ENCODE data around the gene NRDC.

Gene NRDC

DNA sequence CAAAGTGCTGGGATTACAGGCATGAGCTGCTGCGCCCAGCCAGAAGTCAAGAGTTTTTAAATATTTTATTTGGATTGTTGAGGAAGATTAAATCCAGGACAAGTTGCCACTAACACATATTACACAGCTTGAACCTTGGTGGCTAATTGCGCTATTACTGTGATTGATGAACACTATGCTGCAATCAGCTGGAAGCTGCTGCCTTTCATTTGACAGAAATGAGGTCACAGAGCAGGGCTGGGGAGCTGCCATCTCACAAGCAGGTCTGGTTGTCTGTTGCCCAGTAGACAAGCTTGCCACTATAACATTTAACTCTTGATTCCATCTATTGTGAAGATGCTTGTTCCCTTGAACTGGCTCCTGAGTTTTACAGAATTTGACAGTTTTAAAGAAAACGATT lies 37.4 kb upstream of the NRDC start:
- Histone ChIP-seq H3K4me3 (no peak overlapping the region), H3K27ac (no peak overlapping the region), H3K9ac (ENCODE audit: insufficient read length) (no peak overlapping the region), H3K36me3 (ENCODE audit: insufficient read depth, low read length) (no peaks in the 10 kb centered on the region), H3K9me3 (ENCODE audit: low read depth, low read length) (no peaks in the 10 kb centered on the region)
- TF ChIP-seq FOXP2 (optimal IDR thresholded peaks at IDR 0.05; ENCODE audit: control extremely low read depth, extremely low read length, insufficient read depth) = no peak
- TF ChIP-seq POLR2AphosphoS5 (IDR thresholded peaks at IDR 0.05; ENCODE audit: borderline replicate concordance, low read depth, low read length) = no peak
- no peak for TF ChIP-seq EZH2 (IDR thresholded peaks at IDR 0.05)
- no peak for DNase-seq (ENCODE audit: low read depth, low spot score)

DNA sequence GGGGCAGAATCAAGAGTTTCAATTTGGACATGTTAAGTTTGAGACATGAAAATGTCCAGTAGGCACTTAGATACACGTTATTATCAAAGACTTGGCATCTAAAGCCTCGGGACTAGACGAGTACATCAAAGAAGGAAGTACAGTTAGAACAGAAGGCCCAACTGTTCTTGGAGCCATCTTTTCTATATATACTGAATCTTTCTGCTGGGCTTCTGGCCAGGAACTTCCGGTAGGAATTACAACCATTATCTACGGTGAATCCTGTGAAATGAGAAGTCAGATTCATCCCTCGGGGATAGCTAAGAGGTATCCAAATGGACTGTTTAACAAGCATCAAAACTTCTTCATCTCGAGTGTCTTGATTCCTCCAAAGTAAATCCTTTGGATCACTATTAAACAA lies 34.4 kb upstream of the NRDC start:
- Histone ChIP-seq H3K4me3 (peak overlapping the region; percentile 21; the same call in 1 of the 2 replicates), H3K27ac (peak overlapping the region; percentile 62), H3K36me3 (ENCODE audit: insufficient read depth, low read length) (no peaks in the 10 kb centered on the region), H3K9me3 (ENCODE audit: low read depth, low read length) (no peaks in the 10 kb centered on the region), H3K9ac (ENCODE audit: insufficient read length) (no peak overlapping the region)
- no peak for TF ChIP-seq EZH2 (IDR thresholded peaks at IDR 0.05)
- no peak for TF ChIP-seq FOXP2 (optimal IDR thresholded peaks at IDR 0.05; ENCODE audit: control extremely low read depth, extremely low read length, insufficient read depth)
- TF ChIP-seq POLR2AphosphoS5 (IDR thresholded peaks at IDR 0.05; ENCODE audit: borderline replicate concordance, low read depth, low read length) = no peak; the same call in 1 of the 2 replicates
- peak; percentile 52 for DNase-seq (ENCODE audit: low read depth, low spot score)

DNA sequence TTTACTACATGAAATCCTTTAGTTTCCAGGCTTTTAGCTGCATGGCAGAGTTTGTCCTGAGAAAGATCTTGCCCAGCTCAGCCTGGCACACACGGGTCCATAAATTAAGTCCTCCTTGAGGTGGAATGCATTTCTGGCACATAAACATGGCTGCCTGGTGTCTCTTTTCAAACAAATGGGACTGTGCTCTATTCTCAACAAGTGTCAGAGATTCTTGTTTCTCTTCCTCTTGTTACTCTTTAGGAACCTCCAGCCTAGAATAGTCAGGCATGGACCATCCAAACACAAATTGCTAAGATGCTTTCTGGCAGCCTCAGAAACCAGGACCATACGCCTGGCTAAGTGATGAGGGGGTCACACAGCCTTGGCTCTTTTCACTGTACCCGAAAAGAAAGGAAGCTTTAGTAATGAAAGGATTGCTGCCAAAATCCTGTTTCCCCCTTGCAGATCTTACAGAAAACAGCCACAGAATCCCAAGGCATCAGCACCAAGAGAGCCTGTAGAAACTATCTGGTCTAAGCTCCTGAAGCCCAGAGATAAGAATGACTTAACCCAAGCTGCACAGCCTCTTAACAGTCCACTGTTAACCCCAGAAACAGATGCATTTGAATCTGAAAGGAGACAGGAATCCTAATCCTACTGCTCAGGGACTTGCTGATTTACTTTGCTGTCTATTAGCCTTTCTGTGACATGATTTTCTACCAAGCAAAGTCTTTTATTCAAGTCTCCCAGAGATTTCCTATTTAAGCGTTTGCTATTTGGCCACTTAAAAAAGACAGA lies 31.9 kb upstream of the NRDC start:
- H3K4me3 ChIP-seq = no peak overlapping the region
- no peak for DNase-seq (ENCODE audit: low read depth, low spot score)
- no peak for TF ChIP-seq EZH2 (IDR thresholded peaks at IDR 0.05)
- no peak for TF ChIP-seq FOXP2 (optimal IDR thresholded peaks at IDR 0.05; ENCODE audit: control extremely low read depth, extremely low read length, insufficient read depth)
- TF ChIP-seq POLR2AphosphoS5 (IDR thresholded peaks at IDR 0.05; ENCODE audit: borderline replicate concordance, low read depth, low read length) = no peak
- H3K9ac ChIP-seq (ENCODE audit: insufficient read length) = no peak overlapping the region
- no peaks in the 10 kb centered on the region for H3K36me3 ChIP-seq (ENCODE audit: insufficient read depth, low read length)
- H3K9me3 ChIP-seq (ENCODE audit: low read depth, low read length) = no peaks in the 10 kb centered on the region
- no peak overlapping the region for H3K27ac ChIP-seq

DNA sequence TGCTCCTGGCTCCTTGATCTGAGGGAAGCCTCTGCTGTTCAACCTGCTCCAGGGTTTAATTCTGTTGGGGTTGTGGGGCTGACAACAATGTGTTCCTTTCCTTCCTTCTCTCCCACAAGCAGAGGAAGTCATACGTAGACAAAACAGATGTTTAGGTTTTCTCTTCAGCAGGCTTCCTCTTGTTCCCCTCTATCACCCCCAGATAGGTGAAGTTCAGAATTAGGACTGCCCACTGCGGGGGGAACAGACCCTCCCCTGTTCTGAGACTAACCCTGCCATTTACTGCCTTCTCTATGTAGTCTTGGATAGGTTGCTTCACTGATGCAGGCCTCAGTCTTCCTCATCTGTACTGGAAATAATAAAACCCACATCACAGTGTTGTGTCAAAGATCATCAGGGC lies 30.0 kb upstream of the NRDC start:
- DNase-seq (ENCODE audit: low read depth, low spot score) = no peak
- Histone ChIP-seq H3K36me3 (ENCODE audit: insufficient read depth, low read length) (no peaks in the 10 kb centered on the region), H3K9ac (ENCODE audit: insufficient read length) (no peak overlapping the region), H3K27ac (no peak overlapping the region), H3K4me3 (no peak overlapping the region), H3K9me3 (ENCODE audit: low read depth, low read length) (no peaks in the 10 kb centered on the region)
- no peak for TF ChIP-seq FOXP2 (optimal IDR thresholded peaks at IDR 0.05; ENCODE audit: control extremely low read depth, extremely low read length, insufficient read depth)
- no peak for TF ChIP-seq EZH2 (IDR thresholded peaks at IDR 0.05)
- no peak for TF ChIP-seq POLR2AphosphoS5 (IDR thresholded peaks at IDR 0.05; ENCODE audit: borderline replicate concordance, low read depth, low read length)

DNA sequence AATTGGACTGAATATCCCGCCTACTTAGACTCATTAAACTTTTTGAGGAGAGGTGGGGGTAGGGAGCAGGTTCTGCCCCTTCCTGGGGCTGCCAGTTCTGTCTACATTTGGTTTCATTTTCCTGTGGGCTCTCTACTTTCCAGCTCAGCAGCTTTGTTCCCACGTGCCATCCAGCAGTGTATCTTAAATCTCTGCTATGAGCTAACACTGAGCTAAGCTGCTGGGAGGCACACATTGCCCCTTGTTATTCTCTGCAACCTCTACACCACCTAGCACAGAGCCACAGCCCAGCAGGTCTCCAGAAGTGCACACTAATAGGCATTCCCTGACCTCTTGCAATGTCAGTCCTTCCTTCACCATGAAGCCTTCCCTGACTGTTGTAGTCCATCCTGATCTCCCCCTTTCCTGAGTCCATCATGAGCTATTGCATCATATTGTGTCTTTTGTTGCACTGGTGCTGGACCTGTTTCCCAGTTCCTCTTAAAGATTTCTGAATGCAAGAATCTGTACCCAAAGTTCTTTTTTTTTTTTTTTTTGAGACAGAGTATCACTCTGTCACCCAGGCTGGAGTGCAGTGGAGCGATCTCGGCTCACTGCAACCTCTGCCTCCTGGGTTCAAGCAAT lies 28.7 kb upstream of the NRDC start:
- no peak overlapping the region for H3K4me3 ChIP-seq
- TF ChIP-seq POLR2AphosphoS5 (IDR thresholded peaks at IDR 0.05; ENCODE audit: borderline replicate concordance, low read depth, low read length) (no peak), EZH2 (IDR thresholded peaks at IDR 0.05) (no peak), FOXP2 (optimal IDR thresholded peaks at IDR 0.05; ENCODE audit: control extremely low read depth, extremely low read length, insufficient read depth) (no peak)
- H3K36me3 ChIP-seq (ENCODE audit: insufficient read depth, low read length) = no peaks in the 10 kb centered on the region
- no peak for DNase-seq (ENCODE audit: low read depth, low spot score)
- no peak overlapping the region for H3K9ac ChIP-seq (ENCODE audit: insufficient read length)
- no peaks in the 10 kb centered on the region for H3K9me3 ChIP-seq (ENCODE audit: low read depth, low read length)
- H3K27ac ChIP-seq = no peak overlapping the region

DNA sequence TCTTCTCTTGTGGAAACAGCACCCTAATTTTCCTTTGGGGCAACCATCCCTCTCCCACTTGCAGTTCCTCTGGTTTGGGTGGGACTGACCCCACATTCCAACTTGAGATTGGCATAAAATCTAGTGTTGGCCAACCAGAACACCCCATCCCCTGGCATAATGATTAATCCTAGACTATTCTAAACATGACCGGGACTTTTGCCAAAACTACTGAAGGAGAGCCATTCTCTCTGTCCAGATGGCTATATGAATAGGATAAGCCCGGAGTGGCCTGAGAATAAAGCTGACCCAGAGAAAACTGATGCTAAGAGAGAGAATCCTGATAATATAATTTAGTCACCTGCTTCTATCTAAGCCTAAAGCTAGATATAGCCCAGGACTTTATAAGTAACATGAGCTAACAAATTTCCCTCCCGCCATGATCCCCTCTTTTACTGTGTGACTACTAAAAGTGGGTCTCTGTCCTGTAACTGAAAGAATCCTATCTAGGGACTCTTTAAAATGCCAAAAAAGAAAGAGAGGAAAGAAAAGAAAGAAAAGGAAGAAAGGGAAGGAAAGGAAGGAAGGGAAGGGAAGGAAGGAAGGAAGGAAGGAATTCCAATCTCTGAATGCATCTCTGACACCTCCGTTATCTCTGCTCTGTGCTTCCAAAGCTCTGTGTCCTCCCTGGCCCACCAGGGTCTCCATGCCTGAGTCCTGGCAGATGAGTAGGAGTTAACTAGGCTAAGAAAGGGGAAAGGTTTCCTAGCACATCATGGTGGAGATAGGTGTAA lies 28.0 kb upstream of the NRDC start:
- H3K27ac ChIP-seq = no peak overlapping the region
- no peaks in the 10 kb centered on the region for H3K9me3 ChIP-seq (ENCODE audit: low read depth, low read length)
- DNase-seq (ENCODE audit: low read depth, low spot score) = no peak
- H3K4me3 ChIP-seq = no peak overlapping the region
- no peaks in the 10 kb centered on the region for H3K36me3 ChIP-seq (ENCODE audit: insufficient read depth, low read length)
- no peak for TF ChIP-seq POLR2AphosphoS5 (IDR thresholded peaks at IDR 0.05; ENCODE audit: borderline replicate concordance, low read depth, low read length)
- TF ChIP-seq FOXP2 (optimal IDR thresholded peaks at IDR 0.05; ENCODE audit: control extremely low read depth, extremely low read length, insufficient read depth) = no peak
- no peak for TF ChIP-seq EZH2 (IDR thresholded peaks at IDR 0.05)
- no peak overlapping the region for H3K9ac ChIP-seq (ENCODE audit: insufficient read length)

DNA sequence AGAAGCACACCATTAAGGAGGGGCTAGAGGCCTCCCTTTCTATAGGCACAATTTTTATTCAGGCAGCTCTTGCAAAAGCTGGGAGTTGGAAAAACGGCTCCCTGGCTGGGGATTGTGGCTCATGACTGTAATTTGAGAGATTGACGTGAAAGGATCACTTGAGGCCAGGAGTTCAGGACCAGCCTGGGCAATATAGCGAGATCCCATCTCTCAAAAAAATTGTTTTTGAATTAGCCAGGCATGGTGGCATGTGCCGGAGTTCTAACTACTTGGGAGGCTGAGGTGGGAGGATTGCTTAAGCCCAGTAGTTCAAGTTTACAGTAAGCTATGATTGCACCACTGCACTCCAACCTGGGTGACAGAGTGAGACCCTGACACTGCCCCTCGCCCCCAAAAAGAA lies 23.9 kb upstream of the NRDC start:
- Histone ChIP-seq H3K4me3 (no peak overlapping the region), H3K36me3 (ENCODE audit: insufficient read depth, low read length) (no peaks in the 10 kb centered on the region), H3K27ac (no peak overlapping the region), H3K9ac (ENCODE audit: insufficient read length) (no peak overlapping the region), H3K9me3 (ENCODE audit: low read depth, low read length) (no peaks in the 10 kb centered on the region)
- TF ChIP-seq FOXP2 (optimal IDR thresholded peaks at IDR 0.05; ENCODE audit: control extremely low read depth, extremely low read length, insufficient read depth) (no peak), EZH2 (IDR thresholded peaks at IDR 0.05) (no peak), POLR2AphosphoS5 (IDR thresholded peaks at IDR 0.05; ENCODE audit: borderline replicate concordance, low read depth, low read length) (no peak)
- DNase-seq (ENCODE audit: low read depth, low spot score) = no peak

DNA sequence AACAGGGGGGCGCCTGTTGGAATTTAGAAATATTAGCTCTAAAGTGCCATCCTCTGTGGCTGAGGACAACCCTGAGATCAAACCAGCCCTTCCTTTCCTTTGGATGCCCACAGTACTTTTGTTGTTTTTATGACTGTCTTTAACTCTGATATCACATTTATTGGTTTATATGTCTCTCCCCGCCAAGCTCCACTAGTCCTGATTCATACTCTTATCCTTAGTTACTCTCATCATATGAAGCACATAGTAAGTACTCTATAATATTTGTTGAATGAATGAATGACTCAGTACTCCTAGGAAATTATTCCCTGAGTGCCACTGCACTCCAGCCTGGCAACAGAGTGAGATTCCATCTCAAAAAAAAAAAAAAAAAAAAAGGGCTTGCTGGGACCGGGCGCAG lies 22.6 kb upstream of the NRDC start:
- Histone ChIP-seq H3K36me3 (ENCODE audit: insufficient read depth, low read length) (no peaks in the 10 kb centered on the region), H3K9me3 (ENCODE audit: low read depth, low read length) (no peaks in the 10 kb centered on the region), H3K27ac (no peak overlapping the region), H3K9ac (ENCODE audit: insufficient read length) (no peak overlapping the region), H3K4me3 (no peak overlapping the region)
- no peak for DNase-seq (ENCODE audit: low read depth, low spot score)
- TF ChIP-seq FOXP2 (optimal IDR thresholded peaks at IDR 0.05; ENCODE audit: control extremely low read depth, extremely low read length, insufficient read depth) (no peak), EZH2 (IDR thresholded peaks at IDR 0.05) (no peak), POLR2AphosphoS5 (IDR thresholded peaks at IDR 0.05; ENCODE audit: borderline replicate concordance, low read depth, low read length) (no peak)

Data from SK-N-MC (cell line).